ENCODE results near the gene ROPN1.
"Not testable (repeated sequence)": the region's sequence is repeated elsewhere in the genome, so short reads cannot be mapped to it uniquely, and the experiment has no call there.

ROPN1 gene

GRCh38 chr3:123997543-123997942 lies 5.6 kb upstream of the ROPN1 start:
- no peak for DNase-seq (ENCODE audit: low read depth in 2 of 2, low spot score in 1 of 2)

DNA sequence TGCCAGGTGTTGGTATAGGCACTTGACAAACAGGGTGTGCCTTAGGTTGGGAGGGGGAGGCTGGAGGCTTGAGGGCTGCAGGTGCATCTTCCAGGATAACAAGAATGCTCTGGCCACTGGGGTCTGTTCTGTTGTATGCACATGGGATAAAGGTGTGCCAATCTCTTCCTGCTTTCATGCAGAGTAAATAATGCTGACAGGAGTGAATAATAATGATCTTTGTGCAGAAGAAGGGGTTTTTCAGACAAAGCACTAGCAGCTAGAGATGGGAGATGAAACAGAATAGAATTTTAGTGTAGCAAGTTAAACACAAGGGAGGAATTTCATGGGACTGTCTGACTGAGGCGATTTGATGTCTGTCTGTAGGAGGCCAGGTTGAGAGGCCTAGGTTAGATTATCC lies 1.9 kb upstream of the ROPN1 start:
- no peak for DNase-seq (ENCODE audit: low read depth in 2 of 2, low spot score in 1 of 2)

DNA sequence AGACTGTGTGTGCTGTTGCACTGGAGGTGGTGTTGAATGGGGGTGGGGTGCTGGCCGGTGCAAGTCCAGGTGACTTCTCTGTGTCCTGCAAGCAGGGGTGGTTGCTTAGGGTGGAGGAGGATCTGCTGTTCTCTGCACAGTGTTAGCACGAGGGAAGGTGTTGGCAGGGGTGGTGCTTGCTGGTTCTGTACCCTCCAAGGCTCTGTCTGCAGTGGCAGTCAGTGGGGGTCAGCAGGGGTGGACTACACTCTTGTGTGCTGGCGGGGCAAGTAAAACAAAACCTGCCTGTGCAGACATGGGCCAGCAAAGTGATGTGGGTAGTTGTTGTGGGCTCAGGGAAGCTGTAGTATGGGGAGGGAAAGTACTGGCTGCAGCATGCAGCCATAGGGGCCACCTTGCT lies 5.5 kb downstream of the ROPN1 start:
- no peak for DNase-seq (ENCODE audit: low read depth in 2 of 2, low spot score in 1 of 2)

GRCh38 chr3:123984957-123985356 lies 7.0 kb downstream of the ROPN1 start:
- no peak for DNase-seq (ENCODE audit: low read depth in 2 of 2, low spot score in 1 of 2)

- no peak for DNase-seq (ENCODE audit: low read depth in 2 of 2, low spot score in 1 of 2)
These were observed 7.6 kb downstream of the ROPN1 start for GRCh38 chr3:123984350-123984749.

DNA sequence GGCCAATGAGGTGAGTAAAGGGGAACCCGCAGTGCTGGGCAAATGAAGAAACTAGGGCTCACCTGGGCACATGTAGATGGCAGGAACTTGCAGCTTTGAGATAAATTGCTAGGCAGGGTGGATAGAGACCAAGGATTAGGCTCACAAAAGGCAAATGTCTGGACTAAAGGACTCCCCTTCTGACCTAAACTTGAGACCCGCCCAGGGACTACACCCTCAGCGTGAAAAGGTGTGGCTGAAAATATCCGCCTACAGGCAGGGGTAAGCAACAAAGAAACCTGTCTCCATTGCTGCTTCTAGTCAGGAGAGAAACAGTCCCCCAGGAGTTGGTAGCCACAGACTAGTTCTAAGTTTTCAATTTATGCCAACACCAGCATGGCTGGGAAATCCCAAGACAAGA lies 10.6 kb downstream of the ROPN1 start:
- DNase-seq (ENCODE audit: low read depth in 2 of 2, low spot score in 1 of 2) = not testable (repeated sequence)

- no peak for DNase-seq (ENCODE audit: low read depth in 2 of 2, low spot score in 1 of 2)
These were observed 11.4 kb downstream of the ROPN1 start for GRCh38 chr3:123980539-123980938.

GRCh38 chr3:123979525-123980501 lies 12.1 kb downstream of the ROPN1 start:
- DNase-seq (ENCODE audit: low read depth in 2 of 2, low spot score in 1 of 2) = peak in 1 of 2 donors; percentile 8

DNA sequence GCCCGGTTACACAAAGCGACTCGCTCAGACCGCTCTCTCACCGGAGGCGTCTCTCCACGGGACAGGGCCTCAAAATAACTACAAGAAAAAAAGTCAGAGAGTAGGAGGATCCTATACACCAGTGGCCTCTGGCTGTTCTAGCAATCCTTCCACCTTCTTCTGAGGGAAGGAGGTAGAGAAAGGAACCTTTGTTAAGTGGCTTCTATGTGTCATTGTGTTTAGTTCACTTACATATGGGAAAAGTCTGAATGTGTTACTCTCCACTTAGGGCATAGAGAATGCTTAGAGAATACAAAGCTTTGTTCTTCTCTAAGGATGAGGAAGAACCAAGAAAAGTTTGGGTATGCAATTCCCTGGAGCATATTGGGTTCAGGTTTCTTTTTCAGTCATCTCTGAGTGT lies 15.0 kb downstream of the ROPN1 start:
- DNase-seq (ENCODE audit: low read depth in 2 of 2, low spot score in 1 of 2) = not testable (repeated sequence)

GRCh38 chr3:123976181-123976898 lies 15.6 kb downstream of the ROPN1 start:
- not testable (repeated sequence) for DNase-seq (ENCODE audit: low read depth in 2 of 2, low spot score in 1 of 2)

DNA sequence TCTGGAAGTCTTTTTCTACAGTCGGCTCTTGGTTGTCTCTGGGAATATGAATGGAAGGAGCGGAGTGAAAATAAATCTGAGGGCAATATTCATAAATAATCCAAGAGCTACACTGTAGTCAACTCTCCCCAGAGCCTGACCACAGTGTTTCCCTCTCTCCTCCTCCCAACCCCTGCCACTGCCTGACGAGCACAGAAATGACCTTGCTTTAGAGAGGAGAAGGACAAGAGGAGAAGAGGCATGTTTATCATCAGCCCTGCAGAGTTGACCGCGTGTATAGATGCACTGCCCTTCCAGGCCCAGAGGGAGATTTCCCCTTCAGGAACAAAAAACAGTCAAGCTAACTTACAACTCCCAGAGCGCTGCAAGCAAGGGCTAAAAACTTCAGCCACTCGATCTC lies 16.9 kb downstream of the ROPN1 start:
- DNase-seq (ENCODE audit: low read depth in 2 of 2, low spot score in 1 of 2) = not testable (repeated sequence)

DNA sequence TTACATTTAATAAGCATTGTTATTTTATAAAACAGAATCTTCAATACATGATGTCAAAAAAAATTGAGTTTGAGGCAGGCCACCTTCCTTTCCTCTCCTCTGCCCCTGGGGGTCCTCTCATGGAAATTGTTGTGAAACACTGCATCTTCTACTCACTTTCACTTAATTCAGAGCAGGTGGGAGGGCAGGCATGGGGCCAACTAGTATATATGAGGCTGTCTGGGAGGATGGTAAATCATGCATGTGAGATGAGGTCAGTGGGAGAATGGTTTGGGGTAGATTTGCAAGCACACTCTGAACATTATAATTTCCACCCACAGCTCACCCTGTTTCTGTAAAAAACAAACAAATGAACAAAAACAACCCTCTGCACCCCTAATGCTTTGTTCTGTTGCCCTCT lies 20.5 kb downstream of the ROPN1 start:
- no peak for DNase-seq (ENCODE audit: low read depth in 2 of 2, low spot score in 1 of 2)

- not testable (repeated sequence) for DNase-seq (ENCODE audit: low read depth in 2 of 2, low spot score in 1 of 2)
These were observed 24.7 kb downstream of the ROPN1 start for GRCh38 chr3:123967260-123967659.

- not testable (repeated sequence) for DNase-seq (ENCODE audit: low read depth in 2 of 2, low spot score in 1 of 2)
These were observed 25.1 kb downstream of the ROPN1 start for GRCh38 chr3:123966799-123967198.

DNA sequence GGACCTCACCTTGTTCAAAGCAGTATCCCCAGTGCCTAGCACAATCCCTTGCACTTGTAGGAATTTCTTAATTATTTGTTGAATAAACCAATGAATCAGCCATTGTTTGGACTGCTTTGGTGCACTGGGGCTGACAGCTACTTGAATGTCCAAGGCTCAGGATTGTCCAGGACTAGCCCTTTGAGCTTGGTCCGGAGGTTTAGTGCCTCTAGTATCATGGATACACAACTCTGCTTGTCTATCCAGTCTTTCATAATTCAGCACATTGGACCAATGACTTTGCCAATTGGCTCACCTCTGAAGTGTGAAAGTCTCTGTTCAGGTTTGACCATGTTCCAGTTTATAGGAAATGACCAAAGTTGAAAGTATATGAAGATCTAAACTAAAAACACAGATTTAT lies 27.1 kb downstream of the ROPN1 start:
- DNase-seq (ENCODE audit: low read depth in 2 of 2, low spot score in 1 of 2) = not testable (repeated sequence)

- no peak for DNase-seq (ENCODE audit: low read depth in 2 of 2, low spot score in 1 of 2)
These were observed 30.4 kb downstream of the ROPN1 start for GRCh38 chr3:123961508-123961856.

DNA sequence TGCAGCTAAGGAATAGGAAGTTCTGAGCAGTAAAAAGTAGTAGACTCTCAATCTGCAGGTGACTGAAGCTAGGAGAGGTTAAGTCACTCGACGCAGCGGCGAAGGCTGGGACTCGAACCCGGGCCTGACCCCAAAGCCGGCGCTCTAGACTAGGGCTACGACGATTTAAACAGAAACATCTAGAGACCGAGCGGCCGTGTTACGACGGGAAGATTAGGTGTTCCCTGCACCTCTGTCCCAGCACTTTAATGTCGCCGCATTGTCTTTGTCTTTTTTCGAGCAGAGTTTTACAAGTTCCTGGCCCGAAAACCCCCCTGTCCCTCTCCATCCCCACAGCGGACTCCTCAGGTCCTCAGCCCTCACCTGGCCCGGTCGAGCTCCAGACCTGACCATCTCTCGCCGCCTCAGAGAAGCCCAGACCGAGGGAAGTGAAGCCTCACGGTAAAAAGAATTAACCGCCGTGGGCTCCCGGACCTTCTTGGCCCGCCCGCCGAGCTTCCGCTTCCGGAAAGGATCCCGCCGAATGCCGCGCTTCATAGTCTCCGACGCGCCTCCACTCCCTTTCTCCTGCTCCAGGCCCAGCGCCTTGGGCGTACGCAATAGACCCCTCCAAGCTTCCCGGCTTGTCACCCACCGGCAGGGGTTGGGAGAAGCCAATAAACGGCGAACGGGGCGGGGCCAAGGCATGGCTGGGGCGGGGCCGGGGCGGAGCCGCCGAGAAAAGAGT lies 31.0 kb downstream of the ROPN1 start, which contains the start of gene CCDC14:
CCDC14 (minus strand) TSS at position 449 of the 727 bp plus-strand sequence; CDS start at position 393, 56 bp downstream.
- peak; percentile 47 to 52 for DNase-seq (ENCODE audit: low read depth in 2 of 2, low spot score in 1 of 2)

DNA sequence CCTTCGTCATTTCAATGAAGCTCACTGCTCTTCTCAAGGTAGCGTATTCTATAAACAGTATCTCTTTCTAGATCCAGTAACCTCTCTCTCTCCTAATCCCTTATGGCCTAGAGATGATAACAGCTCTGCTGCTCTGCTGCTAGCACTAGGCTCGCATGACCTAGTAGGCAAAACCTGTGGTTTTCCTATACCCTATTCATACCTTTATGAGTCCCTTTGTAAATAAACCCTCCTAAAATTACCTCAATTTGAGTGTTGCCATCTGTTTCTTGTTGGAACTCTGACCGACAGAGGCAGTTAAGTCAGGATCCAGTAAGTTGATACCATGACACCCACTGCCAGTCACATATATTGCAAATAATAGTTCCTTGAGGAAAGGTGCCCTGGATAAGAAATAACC lies 38.2 kb downstream of the ROPN1 start:
- no peak for DNase-seq (ENCODE audit: low read depth in 2 of 2, low spot score in 1 of 2)

- DNase-seq (ENCODE audit: low read depth in 2 of 2, low spot score in 1 of 2) = no peak
These were observed 38.9 kb downstream of the ROPN1 start for GRCh38 chr3:123952844-123953520.

- no peak for DNase-seq (ENCODE audit: low read depth in 2 of 2, low spot score in 1 of 2)
These were observed 40.1 kb downstream of the ROPN1 start for GRCh38 chr3:123951522-123952447.

All from stimulated activated CD8-positive, alpha-beta memory T cell treated with anti-CD3 and anti-CD28 coated beads, Interleukin-4, amount 100 ng/mL, for 1 hour (primary cell).